Activated gamma-delta T cell treated with Interleukin-2 at 50 U/mL for 16 hours (primary cell): Measurements from ENCODE around the gene ABI3BP.

ENCODE experiments used
- DNase-seq: peaks from one replicate; pipeline ENCODE4 v3.0.0-alpha.2; 2020

The ABI3BP gene

DNA sequence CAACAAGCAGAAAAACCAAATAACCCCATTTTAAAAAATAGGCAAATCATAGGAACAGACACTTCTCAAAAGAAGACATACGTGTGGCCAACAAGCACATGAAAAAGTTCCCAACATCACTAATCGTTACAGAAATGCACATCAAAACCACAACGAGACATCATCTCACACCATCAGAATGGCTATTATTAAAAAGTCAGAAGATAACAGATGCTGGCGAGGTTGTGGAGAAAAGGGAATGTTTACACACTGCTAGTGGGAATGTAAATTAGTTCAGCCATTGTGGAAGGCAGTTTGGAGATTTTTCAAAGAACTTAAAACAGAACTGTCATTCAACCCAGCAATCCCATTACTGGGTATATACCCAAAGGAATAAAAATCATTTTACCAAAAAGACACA, 60.7 kb downstream of the ABI3BP start:
- DNase-seq, result no peak

DNA sequence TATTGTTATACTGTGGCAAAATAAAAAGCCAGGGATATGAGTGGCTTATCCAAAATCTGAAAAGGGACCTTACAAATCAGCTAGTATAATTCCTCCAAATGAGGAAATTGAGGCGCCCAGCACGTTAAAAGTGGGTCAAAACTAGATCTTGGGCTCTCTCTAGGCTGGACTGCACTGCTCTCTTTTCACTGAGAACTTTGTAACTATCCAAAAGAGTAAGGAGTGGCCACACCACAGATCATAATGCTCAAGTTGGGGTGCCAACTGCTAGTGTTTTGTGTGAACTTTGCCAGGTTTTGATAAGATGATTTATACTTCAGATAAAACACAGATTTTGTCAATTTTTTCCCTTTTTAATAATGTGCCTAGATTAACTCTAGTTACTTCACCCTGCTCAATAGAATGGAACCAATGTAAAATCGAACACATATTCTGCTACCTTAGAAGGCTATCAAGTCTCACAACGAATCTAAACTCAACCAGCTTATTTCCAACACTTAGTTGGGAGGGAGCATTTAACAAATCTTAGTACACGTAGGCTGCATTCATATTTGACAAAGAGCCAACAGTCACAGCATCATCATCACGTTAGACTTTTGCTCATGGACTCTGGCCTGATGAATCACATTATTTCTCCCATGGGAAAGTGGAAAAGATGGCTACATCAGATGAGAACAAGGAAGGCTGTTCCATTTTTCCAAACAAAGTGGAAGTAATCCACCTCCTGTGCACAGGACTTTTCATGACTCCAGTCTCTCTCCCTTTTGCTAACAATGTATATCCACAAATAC, 64.4 kb downstream of the ABI3BP start:
- no peak for DNase-seq

DNA sequence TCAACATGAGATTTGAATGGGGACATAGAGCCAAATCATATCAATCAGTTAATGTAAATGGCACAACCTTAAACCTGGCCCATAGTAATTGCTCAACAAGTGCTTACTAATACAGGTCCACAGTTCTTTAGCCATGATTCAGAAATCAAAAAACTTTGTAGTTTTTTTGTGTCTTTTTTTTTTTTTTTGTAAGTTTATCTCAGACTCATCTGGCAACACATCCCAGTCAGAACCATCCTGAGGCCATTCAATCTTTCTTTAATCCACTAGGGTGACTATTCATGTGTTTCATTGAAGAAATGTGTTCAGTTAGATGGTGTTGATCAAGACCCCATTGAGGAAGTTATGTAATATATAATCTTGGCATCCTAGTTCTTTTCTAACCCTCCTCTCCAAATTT, 65.4 kb downstream of the ABI3BP start:
- no peak for DNase-seq

DNA sequence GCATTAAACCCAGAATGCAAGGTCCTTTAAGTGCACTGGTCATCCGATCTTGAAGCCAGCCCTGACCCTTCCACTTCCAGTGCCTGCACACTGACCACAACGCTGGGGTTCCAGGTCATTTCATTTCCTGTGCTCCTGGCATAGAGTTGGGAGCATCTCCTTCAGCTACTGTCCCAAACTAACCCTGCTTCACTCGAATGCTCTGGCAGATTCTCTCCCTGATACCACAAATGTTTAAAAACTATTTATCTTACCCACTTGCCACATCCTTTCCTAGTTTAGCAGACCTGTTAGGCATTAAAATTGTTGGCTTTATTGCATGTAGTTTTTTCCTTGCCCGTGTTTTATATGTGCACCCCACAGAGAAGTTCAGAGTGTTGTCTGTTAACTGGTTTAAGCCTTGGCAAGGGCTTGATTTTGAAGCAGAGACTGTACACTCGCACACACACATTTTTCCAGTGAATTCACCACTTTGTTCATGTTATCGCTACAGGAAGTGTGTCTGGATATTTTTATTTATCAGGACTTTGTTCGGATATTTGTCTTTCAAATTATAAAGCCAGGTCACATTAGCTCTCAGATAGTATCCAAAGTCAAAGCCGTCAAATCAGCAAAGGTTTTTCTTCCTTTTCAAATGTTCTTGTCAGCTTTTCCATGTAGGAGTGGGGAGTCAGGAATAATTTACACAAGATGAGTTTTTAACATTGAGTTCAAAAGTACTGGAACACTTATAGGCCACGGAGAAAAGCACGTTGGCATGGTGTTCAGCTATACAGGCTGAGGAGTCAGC, 77.3 kb downstream of the ABI3BP start:
- no peak for DNase-seq

DNA sequence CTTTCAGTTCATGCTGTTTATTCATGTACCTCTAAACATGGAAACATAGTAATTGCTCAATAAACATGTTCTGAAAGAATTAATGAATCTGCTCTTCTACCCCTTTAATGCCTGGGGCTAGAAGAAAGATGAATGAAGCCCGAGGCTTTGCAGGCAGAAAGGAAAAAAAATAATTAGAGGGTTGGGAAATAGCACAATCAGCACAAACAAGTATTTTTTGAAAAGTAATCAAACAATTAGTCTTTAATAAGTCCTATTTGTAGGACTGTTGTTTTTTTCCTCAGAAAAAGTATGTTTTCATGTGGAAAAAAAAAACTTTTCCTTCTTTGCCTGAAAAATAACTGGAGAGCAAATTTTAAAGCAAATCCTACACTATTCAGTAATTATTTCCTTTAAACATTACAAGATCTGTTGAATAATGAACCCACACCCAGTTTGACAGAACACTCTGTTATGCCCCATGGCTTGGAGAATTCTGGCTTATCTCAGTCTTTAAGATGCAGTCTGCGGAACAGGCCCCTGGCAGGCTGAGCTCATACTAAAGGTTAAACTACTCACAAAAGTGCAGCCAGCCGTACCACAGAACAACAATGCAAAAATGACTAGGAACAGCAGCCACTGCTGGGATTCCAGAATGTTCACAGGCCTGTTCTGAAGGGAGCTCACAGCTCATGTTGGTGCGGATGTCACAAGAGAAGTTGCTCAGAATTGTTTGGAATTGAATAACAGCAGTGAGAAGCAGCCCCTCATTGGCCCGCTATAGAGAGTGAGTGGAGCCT, 79.2 kb downstream of the ABI3BP start:
- DNase-seq, result no peak

DNA sequence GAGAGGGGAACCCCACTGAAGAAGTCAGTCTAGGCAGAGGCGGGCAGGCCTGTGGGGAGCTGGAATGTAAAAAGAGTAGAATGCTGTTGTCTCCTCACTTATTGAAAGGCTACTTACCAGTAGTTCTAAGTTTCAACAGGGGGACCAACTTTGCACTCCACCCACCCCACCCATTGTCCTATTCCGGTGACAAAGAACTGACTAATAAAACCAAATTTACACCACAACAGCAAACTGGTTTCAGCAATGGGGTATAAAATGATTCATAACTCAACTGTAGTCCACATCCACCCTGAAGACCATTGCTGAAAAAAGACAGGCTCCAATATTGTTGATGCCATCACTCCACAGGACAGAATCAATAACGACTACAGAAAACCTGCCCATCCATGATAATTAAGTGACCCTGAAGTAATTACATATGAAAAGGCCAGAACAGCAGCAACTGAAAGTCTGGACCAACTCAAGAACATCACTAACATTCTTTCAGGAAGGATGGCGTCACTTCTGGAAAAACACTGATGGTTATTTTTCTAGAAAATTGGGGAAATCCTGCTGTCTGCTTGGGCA, 80.2 kb downstream of the ABI3BP start:
- DNase-seq, result no peak

DNA sequence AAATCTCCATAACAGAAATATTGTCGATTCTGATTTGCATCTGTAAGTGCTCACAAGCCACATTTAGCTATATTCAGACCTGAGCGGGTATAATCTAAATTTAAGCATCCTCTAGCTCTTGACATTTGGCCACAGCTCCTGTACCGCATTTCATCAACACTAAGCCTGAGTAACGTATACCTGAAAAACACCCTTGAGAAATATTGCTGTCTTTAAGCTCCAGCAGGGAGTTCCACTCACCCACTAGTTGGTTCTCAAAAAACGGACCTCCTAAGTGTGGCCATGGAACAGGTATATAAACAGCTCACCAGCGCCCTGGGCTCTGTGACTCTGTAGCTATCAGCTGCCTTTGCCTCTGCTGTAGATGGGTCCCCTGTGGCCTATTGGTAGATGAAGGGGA, 80.7 kb downstream of the ABI3BP start:
- DNase-seq, result no peak

DNA sequence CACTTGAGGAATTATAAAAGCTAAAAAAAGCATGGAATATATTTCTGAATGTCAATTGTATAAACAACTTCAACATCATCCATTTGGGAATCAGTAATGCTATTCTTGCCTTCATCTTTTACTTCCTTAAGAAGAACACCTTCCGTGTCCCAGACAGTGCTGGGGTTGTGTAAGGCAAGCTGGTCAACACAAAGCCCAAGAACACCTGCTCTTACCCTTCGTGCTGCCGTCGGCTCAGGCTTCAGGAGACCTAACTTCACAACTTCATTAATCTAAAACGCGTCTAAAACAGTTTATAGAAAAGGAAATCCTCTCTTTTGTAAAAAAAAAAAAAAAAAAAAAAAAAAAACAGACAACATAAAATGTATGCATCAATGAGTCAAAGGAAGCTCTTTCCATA, 81.3 kb downstream of the ABI3BP start:
- no peak for DNase-seq

DNA sequence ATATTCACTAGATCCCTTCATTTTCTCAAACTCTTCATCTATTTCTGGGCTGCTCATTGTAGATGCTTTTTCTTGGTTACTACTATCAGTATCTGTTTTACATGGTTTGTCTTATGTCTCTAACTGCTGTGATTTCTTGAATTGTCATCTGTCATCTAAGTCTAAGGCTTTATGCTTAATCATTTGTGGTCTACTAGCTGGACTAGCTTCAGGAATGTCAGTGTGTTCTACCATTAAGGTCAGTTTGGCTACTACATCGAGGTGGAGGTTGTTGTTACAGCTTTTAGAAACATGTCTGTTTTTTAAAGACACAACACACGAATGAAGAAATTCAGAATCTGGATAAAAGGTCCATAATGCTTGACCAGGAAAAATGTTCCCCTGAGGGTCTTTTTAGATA, 82.2 kb downstream of the ABI3BP start:
- no peak for DNase-seq

DNA sequence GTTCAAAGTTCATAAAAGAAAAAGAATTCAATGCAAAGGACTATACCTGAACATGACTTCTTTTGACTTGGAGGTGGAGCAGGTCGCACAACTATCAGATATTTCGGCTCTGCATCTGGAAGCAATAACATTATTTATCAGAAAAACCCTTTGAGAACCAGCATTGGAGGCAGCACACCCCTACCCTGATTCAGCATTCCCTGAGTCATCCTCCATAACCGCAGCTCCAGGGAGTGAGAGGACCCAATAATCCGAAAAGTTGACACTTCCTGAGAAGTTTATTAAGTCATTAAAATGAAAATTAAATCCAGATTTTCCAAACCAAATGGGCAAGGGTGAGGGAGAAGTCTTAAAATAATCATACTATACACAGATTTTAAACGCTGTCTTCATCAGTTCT, 90.6 kb downstream of the ABI3BP start:
- no peak for DNase-seq

DNA sequence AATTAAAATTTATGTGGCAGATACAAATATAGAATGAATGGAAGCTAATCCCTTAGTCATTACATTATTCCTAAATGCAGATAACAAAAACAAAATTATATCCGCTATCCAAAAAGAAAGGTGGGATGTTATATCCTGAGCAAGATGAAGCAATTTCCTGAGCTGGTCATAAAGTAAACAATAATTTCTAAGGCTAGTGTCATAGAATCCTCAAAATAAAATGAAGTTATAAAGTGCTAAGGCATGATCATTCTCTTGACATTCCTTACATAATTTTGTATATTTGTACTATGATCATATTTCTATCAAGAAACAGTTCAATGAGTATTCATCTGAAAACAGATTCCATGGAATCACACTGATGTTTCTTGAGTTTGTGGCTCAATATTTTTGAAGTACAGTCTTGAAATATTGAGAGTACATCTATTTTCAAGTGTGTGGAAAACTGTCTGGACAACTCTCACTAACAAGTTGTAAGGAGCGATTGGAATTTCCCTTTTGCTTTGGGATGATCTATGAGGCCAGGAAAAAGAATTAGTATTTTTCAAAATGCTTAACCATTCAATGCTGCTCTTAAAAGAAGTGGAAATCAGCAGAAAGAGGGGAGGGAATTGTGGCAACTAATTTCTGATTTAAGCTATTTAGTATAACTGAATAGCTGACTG, 92.4 kb downstream of the ABI3BP start:
- no peak for DNase-seq

DNA sequence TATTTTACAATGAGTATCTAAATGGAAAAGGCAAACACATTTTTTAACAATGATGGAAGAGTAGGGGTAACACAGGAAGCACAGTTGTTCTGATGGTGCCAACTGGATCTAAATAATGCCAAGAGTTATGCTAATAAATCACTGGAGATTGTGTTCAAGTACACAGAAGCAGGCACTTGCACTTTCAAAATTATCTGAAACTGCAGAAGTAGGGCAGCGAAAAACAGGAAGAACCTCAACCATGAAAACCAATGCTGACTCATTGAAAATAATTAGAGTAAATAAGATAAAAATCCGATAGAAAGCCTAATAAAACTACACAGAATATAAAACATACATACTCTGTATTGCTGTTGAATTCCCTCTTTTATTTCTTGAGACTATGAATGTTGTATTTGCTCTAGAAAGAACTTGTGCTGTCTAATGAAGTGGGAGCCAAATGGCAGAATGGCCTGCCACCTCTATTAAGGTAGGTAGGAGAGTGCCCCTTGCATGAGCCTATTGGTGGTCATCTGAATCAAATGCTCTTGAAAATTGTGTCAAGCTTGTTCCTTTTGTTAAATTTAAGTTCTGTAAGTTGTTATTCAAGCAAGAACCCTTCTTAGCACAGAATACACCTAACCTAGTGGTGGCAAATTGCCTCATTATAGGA, 93.7 kb downstream of the ABI3BP start:
- DNase-seq, result no peak

DNA sequence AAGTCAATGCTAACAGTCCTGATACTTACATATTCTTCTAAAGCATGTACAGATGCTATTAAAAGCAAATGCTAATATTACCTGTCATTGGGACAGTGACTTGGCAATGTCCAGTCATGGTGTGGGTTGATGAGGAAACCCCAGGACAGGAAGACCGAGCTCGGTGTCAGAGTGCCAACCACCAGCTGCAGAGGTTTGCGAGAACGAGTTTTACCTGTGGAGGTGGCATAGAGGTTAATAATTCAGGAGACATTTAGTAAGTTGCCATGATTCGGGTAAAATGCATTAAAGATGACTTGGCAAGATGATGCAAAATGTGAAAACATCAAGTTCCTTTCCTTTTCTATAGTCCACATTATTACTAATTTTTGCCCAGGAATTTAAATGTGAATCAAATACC, 94.5 kb downstream of the ABI3BP start:
- DNase-seq, result no peak

DNA sequence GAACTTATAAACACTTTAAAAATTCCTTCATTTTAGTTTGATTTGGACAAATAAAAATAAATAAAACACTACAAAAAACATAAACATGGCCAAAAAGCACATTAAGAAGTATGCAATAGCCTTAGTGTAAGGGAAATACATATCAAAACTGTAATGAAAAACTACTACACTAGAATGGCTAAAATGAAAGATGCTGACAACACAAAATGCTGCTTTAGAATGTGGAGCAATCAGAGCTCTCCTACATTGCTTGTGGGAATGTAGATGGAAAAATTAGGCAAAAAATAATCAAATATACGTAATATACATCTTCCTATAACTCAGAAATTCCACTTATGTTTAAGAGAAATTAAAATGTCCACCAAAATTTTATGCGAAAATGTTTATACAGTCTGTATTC, 96.2 kb downstream of the ABI3BP start:
- DNase-seq, result no peak

DNA sequence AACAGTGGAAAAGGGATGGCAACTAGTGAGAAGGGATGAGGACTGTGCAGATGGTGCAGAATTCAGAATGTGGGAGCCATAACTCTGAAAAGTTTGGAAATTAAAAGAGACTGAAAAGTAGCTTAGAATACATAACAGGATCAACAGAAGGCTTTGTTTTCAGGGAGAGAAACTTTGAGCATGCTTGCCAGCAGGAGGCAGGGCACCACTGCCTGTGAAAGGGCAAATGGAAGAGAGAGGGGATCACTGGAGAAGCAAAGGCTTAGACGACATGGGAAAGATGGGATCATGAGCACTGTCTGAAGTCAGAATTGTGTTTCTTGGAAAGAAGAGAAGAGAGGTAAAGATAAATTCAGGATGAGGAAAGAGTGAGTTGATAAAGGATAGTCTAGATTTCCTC, 99.6 kb downstream of the ABI3BP start:
- DNase-seq, result no peak

DNA sequence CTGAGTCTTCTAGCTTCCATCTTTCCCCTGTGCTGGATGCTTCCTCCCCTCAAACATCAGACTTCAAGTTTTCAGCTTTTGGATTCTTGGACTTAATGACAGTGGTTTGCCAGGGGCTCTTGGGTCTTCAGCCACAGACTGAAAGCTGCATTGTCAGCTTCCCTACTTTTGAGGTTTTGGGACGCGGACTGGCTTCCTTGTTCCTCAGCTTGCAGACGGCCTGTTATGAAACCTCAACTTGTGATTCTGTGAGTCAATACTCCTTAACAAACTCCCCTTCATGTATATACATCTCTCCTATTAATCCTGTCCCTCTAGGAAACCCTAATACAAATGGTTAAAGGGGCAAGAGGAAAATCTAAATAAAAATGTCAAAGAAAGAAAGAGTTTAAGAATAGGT, 100.1 kb downstream of the ABI3BP start:
- no peak for DNase-seq

DNA sequence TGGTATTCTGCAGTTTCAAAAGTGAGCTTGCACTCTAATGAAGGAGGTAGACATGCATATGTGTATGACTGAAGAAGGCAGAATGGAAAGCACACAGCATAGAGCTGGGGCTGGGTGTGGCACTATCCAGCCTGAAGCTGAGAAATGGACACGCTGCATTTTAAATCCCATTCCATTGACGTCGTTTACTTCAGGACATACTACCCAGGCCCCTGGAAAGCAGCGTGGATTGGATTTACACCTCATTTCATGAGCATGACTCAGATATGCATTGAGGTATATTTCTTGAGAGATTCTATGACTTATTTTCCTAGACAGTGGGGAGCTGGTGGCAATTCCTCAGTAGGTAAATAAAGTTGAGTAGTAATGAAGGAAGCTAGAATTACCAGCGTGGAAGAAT, 101.4 kb downstream of the ABI3BP start:
- no peak for DNase-seq

DNA sequence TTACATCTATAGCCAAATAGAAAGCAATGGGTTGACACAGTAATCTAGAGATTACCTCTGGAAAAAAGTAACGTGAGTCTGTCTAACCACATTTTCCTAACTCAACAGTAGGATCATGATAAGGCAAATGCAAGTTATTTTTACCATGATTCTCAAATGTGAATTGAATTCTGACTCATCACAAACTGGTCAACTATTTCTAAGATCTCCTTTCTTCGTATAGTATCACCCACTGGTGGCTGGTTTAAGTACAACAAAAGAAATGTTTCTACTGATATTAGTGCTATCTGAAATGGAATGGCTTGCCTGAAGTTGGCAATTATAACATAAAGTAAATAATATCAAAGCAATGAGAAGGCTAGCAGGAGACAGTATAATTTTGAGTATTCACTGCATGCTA, 102.2 kb downstream of the ABI3BP start:
- no peak for DNase-seq

DNA sequence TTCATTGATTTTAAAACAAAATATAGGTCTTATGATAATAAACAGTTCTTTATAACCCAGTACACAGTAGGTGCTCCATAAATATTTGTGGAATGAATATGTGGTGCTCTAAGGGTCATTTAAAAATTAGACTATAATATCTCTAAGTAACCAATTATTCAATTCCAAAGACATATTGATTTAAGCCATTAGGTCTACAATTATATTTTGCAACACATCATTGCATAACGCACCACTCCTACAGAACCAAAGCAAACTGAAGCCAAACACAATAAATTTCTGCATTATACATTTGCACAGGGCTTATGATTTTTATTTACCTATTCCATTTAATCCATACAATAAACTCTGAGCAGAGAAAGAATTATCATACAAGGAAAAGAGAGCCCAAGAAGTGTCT, 104.3 kb downstream of the ABI3BP start:
- no peak for DNase-seq

DNA sequence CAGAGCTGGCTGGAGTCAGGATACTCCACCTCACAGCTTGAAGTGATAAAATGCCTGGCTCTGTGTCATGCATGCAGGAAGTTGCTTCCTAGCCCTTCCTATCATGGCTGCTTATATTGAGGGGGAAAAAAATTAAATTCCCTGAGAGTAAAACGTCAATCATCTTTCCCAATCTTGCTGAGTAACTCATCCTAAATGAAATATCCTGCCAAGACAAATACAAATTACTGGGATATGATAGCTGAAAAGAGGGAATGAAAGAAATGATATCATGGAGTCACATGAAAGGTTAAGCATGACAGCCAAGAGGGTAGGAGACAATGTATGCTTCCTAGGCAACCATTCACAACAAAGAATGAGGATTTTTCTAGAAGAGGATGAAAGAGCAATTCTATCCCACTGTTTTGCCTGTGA, 110.6 kb downstream of the ABI3BP start:
- DNase-seq, result no peak

DNA sequence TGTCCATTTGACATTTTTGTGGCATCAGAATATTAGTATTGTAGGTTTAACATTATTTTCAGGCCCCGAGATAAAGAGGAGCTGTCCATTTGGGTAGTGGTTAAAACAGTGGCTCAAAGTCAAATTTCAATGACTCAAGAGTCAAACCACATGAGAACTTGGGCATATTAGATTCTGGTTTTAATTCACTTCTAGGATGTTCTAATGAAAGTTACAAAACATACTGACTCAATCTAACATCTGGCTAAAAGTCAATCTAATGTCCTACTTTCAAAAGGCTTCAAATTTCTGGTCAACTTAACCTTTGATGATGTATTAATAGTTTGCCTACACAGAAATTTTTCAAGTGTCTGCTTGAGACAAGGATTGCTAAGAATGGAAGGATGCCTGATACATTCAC, 112.4 kb downstream of the ABI3BP start:
- no peak for DNase-seq

DNA sequence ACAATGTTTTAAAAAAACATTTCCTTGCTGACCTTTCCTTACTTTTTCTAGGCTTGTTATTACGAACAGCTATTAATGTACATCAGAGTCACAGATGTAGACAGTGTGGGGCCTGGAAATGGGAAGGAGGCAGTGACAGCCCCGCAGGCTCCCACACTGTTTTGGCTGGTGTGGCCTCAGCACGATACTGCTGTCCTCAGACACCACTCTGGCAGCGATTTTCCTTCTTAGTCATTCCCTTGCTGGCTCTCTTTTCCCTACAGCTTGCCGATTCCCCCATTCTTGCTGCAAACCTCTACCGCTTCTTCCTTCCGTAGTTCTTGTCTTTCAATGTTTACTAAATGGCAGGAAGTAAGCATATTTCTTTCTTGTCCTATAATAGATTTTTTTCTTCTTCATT, 113.1 kb downstream of the ABI3BP start:
- DNase-seq, result no peak
